Esophagus muscularis mucosa (tissue), 4 donors: ENCODE results near the gene ATP10B. TPM values are rescaled to one million over a fixed set of nuclear protein-coding genes. Genes with fewer than 3 reads are reported as not detected.

Source experiments
- DNase-seq: peaks from one replicate; pipeline ENCODE4 v3.0.0-alpha.2; 2017; ENCODE audit errors: extremely low spot score
- H3K27ac ChIP-seq, 4 donors: fragments of 200-600 bp; sonication (generic); replicated peaks in 1 of 4; 1 replicate in 3 of 4; 2 replicates in 1 of 4; pipeline ENCODE4 v1.5.1; 2016 to 2019; ENCODE audit warnings: mild to moderate bottlenecking in 1 of 4
- H3K27me3 ChIP-seq, 4 donors: fragments of 200-600 bp; sonication (generic); one replicate each; pipeline versions ENCODE4 v1.5.1 to v1.6.0; 2016 to 2019
- H3K36me3 ChIP-seq, 4 donors: fragments of 200-600 bp; sonication (generic); one replicate each; pipeline ENCODE4 v1.5.1; 2016 to 2019
- H3K4me1 ChIP-seq, 4 donors: fragments of 200-600 bp; sonication (generic); one replicate each; pipeline ENCODE4 v1.5.1; 2016 to 2019
- H3K4me3 ChIP-seq, 4 donors: fragments of 200-600 bp; sonication (generic); 1 replicate in 2 of 4; 2 replicates in 2 of 4; pipeline ENCODE4 v1.5.1; 2016 to 2019; ENCODE audit warnings: mild to moderate bottlenecking in 4 of 4, moderate library complexity in 1 of 4
- H3K9me3 ChIP-seq, 4 donors: fragments of 200-600 bp; sonication (generic); 1 replicate in 3 of 4; 2 replicates in 1 of 4; pipeline ENCODE4 v1.5.1; 2016 to 2019
- CTCF ChIP-seq, 3 experiments: fragments of 200-600 bp in 2 of 3; fragments of 450-650 bp in 1 of 3; sonication (generic) in 2 of 3; IDR thresholded peaks; one replicate each; pipeline ENCODE4 v1.5.1; 2017 to 2019; ENCODE audit warnings: antibody characterized with exemption in 3 of 3, mild to moderate bottlenecking in 2 of 3, moderate library complexity in 1 of 3
- EP300 ChIP-seq: sonication (generic); formaldehyde crosslinking; IDR thresholded peaks from one replicate; pipeline ENCODE4 v1.6.1; 2017; ENCODE audit warnings: antibody characterized with exemption
- POLR2A ChIP-seq: fragments of 450-650 bp; IDR thresholded peaks from one replicate; pipeline ENCODE4 v1.6.1; 2017; ENCODE audit warnings: antibody characterized with exemption, moderate library complexity, mild to moderate bottlenecking, low read depth
- POLR2AphosphoS5 ChIP-seq, 2 donors: sonication (generic); formaldehyde crosslinking; IDR thresholded peaks; one replicate each; pipeline ENCODE4 v1.6.1; 2017; ENCODE audit warnings: antibody characterized with exemption in 2 of 2
- WGBS: methylation state at CpG from one replicate; pipeline ENCODE4 v1.1.5; 2018; 5-methylcytosine and 5-hydroxymethylcytosine counted together
- intact Hi-C: fragments of 100-400 bp; cut with DNase I; formaldehyde crosslinking; loops from one replicate; pipeline ENCODE4 v1.15.1; 2023
- total RNA-seq, 4 donors: library from RNA; depleted of rRNA; stranded (reverse); fragments of >200 nt; gene quantifications; one replicate each; pipeline versions ENCODE4 v1.1.0 to v1.2.1, GENCODE V29; 2016

The ATP10B gene
- total RNA-seq, 4 donors from 2014 or later = 0.42 to 1.1 (median 0.79) TPM

- peaks cover 0 to 14% (median 9%) of the 10 kb centered on the region in 4 donors for H3K9me3 ChIP-seq
- no peak overlapping the region for H3K4me3 ChIP-seq
- intact Hi-C loops = no loop called here
- H3K4me1 ChIP-seq = no peaks in the 10 kb centered on the region
- no peaks in the 10 kb centered on the region for H3K27me3 ChIP-seq
- no peak for DNase-seq
- TF ChIP-seq POLR2A = no peak
- no peak for TF ChIP-seq EP300
- no peak for TF ChIP-seq POLR2AphosphoS5 (IDR thresholded peaks at IDR 0.05)
- no peak for TF ChIP-seq CTCF (IDR thresholded peaks at IDR 0.05)
- H3K36me3 ChIP-seq = no peaks in the 10 kb centered on the region
- no peak overlapping the region for H3K27ac ChIP-seq
- WGBS = 48% methylated on average over 2 of the region's 2 CpGs
Observed at GRCh38 chr5:160835818-160836528, 16.0 kb downstream of the ATP10B start.

GRCh38 chr5:160835376-160835775, 16.6 kb downstream of the ATP10B start:
- Histone ChIP-seq H3K27me3 (no peaks in the 10 kb centered on the region), H3K9me3 (peaks cover 0 to 14% (median 9%) of the 10 kb centered on the region in 4 donors), H3K36me3 (no peaks in the 10 kb centered on the region), H3K4me1 (no peaks in the 10 kb centered on the region), H3K27ac (no peak overlapping the region), H3K4me3 (no peak overlapping the region)
- intact Hi-C loops = no loop called here
- no peak for DNase-seq
- no peak for TF ChIP-seq POLR2A
- TF ChIP-seq CTCF (IDR thresholded peaks at IDR 0.05) = no peak
- TF ChIP-seq POLR2AphosphoS5 (IDR thresholded peaks at IDR 0.05) = no peak
- TF ChIP-seq EP300 = no peak

GRCh38 chr5:160833806-160834205, 18.2 kb downstream of the ATP10B start:
- Histone ChIP-seq H3K36me3 (no peaks in the 10 kb centered on the region), H3K4me3 (no peak overlapping the region), H3K9me3 (peaks cover 0 to 14% (median 9%) of the 10 kb centered on the region in 4 donors), H3K27ac (no peak overlapping the region), H3K27me3 (no peaks in the 10 kb centered on the region), H3K4me1 (no peaks in the 10 kb centered on the region)
- WGBS = 92% methylated on average over 2 of the region's 2 CpGs
- intact Hi-C loops = no loop called here
- TF ChIP-seq POLR2AphosphoS5 (IDR thresholded peaks at IDR 0.05) (no peak), POLR2A (no peak), CTCF (IDR thresholded peaks at IDR 0.05) (no peak), EP300 (no peak)
- DNase-seq = no peak

- TF ChIP-seq POLR2AphosphoS5 (IDR thresholded peaks at IDR 0.05) (no peak), POLR2A (no peak), EP300 (no peak), CTCF (IDR thresholded peaks at IDR 0.05) (no peak)
- no peak overlapping the region for H3K27ac ChIP-seq
- no peaks in the 10 kb centered on the region for H3K27me3 ChIP-seq
- peaks cover 0 to 16% (median 11%) of the 10 kb centered on the region in 4 donors for H3K9me3 ChIP-seq
- no peaks in the 10 kb centered on the region for H3K36me3 ChIP-seq
- no peak for DNase-seq
- WGBS = 41% methylated on average over 1 of the region's 1 CpG
- H3K4me3 ChIP-seq = no peak overlapping the region
- H3K4me1 ChIP-seq = no peaks in the 10 kb centered on the region
- intact Hi-C loops = no loop called here
Observed at GRCh38 chr5:160831801-160832200, 20.2 kb downstream of the ATP10B start.
